Liver (tissue), 3 donors: ENCODE measurements around the gene ALCAM.

ENCODE experiments used
- CTCF ChIP-seq: fragments of 150-350 bp; IDR thresholded peaks from 2 replicates; pipeline ENCODE4 v1.5.1; 2017; ENCODE audit warnings: improper control_type of control experiment, low read depth, low read length; ENCODE audit not compliant: missing input control
- EGR1 ChIP-seq, 2 donors: IDR thresholded peaks; 2 replicates each; pipeline ENCODE4 v1.6.1; 2016 to 2018; ENCODE audit warnings: antibody characterized with exemption in 2 of 2, low read depth in 2 of 2
- GABPA ChIP-seq, 2 donors: IDR thresholded peaks in 1 of 2; conservative IDR thresholded peaks in 1 of 2; 2 replicates each; pipeline ENCODE4 v1.6.1; 2016; ENCODE audit warnings: antibody characterized with exemption in 2 of 2, mild to moderate bottlenecking in 1 of 2, moderate library complexity in 1 of 2
- donor health status: healthy.
- donor health status: healthy.

GRCh38 chr3:105347625-105348302, 18.9 kb upstream of the ALCAM start:
- TF ChIP-seq EGR1 (IDR thresholded peaks at IDR 0.05; ENCODE audit: low read depth in 2 of 2): no peak
- no peak for TF ChIP-seq CTCF
- no peak for TF ChIP-seq GABPA (IDR thresholded peaks at IDR 0.05 in 1 of 2, conservative IDR thresholded peaks at IDR 0.05 in 1 of 2)
